ENCODE data around the gene UGCG. TPM values are rescaled to one million over a fixed set of nuclear protein-coding genes. Genes with fewer than 3 reads are reported as not detected.

Gene UGCG
- total RNA-seq, 4 donors from 2014 or later: 12.5 to 30.4 (median 21.2) TPM

DNA sequence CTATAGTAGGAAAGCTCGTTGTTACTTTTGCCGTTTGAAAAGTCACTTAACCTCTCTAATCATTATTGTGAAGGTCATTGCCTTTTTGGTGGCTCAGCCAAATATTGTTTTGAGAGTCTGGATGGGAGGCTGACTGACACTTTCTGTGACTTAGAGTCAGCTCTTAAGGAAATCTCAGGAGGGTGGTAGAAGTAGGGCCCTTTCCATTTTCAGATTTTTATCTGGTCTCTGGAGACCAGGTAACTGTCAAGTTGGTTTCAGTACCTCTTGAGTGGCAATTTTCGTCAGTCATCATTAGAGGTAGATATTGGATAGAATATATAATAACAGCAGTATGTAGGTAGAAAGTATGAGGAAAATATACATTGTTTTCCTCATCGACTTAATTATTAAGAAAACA lies 23.3 kb downstream of the UGCG start:
- intact Hi-C loops (cut with DNase I): no loop called here

DNA sequence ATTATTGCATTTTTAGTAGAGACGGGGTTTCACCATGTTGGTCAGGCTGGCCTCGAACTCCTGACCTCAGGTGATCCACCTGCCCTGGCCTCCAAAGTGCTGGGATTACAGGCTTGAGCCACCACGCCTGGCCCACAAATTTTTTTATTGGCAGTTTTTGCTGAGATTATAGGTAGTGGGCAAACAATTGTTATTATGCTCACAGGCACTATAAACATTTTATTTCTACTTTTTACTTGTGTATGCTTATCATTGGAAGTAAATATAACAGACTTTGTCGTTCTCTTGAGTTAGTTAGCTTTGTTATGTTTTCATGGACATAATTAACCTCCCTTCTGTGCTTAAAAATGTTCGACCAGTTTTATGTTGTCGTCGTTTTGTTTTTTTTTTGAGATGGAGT lies 23.9 kb downstream of the UGCG start:
- 89 to 91% methylated on average over 7 of the region's 7 CpGs for WGBS, 2 donors
- Histone ChIP-seq H3K9me3 (no peaks in the 10 kb centered on the region), H3K27ac (no peak overlapping the region), H3K27me3 (no peaks in the 10 kb centered on the region), H3K4me3 (replicated peaks in 1 of 3) (no peak overlapping the region), H3K4me1 (peaks cover 0 to 9% of the 10 kb centered on the region in 2 donors), H3K36me3 (no peaks in the 10 kb centered on the region)
- intact Hi-C loops (cut with DNase I): no loop called here
- TF ChIP-seq, protein P1, sequence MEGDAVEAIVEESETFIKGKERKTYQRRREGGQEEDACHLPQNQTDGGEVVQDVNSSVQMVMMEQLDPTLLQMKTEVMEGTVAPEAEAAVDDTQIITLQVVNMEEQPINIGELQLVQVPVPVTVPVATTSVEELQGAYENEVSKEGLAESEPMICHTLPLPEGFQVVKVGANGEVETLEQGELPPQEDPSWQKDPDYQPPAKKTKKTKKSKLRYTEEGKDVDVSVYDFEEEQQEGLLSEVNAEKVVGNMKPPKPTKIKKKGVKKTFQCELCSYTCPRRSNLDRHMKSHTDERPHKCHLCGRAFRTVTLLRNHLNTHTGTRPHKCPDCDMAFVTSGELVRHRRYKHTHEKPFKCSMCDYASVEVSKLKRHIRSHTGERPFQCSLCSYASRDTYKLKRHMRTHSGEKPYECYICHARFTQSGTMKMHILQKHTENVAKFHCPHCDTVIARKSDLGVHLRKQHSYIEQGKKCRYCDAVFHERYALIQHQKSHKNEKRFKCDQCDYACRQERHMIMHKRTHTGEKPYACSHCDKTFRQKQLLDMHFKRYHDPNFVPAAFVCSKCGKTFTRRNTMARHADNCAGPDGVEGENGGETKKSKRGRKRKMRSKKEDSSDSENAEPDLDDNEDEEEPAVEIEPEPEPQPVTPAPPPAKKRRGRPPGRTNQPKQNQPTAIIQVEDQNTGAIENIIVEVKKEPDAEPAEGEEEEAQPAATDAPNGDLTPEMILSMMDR (IDR thresholded peaks at IDR 0.05): no peak
- TF ChIP-seq POLR2A (IDR thresholded peaks at IDR 0.05): no peak
- DNase-seq: no peak

More for the DNA sequence above, 23.3 kb downstream of the UGCG start:
- no peaks in the 10 kb centered on the region for H3K36me3 ChIP-seq
- H3K9me3 ChIP-seq: no peaks in the 10 kb centered on the region
- no peak for DNase-seq
- 55 to 71% methylated on average over 4 of the region's 4 CpGs for WGBS, 2 donors
- no peak overlapping the region for H3K4me3 ChIP-seq (replicated peaks in 1 of 3)
- peaks cover 0 to 11% of the 10 kb centered on the region in 2 donors for H3K4me1 ChIP-seq
- no peak overlapping the region for H3K27ac ChIP-seq
- TF ChIP-seq, protein P1 (IDR thresholded peaks at IDR 0.05): no peak
- no peak for TF ChIP-seq POLR2A (IDR thresholded peaks at IDR 0.05)
- H3K27me3 ChIP-seq: no peaks in the 10 kb centered on the region

DNA sequence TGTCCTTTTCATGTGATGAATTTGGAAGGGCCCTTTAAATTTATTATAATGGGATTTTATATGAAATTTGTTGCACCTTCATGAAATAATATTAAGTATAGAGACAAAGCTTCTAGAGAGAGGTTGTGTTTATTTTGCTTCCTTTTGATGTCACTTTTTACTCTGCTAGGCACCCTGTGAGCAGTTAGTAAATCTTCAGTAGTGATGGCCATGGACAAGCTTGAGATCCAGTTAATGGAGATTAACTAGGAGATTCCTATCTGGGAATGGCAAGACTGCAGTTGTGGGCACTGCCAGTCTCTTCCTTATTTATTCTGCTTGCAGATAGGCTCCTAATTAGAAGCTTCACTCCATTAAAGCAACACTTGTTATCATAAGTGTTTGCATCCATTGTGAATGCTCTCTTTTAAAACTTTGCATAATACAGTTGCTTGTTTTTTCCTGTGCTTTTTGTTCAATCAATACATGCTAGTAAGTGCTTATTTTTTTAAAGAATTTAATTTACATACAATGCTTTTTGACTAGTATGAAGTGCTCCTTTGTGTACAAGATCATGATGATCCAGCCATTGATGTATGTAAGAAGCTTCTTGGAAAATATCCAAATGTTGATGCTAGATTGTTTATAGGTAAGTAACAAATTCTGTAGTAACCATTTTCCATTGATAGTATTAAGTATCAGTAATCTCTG lies 25.9 kb downstream of the UGCG start:
- Histone ChIP-seq H3K9me3 (no peaks in the 10 kb centered on the region), H3K36me3 (no peaks in the 10 kb centered on the region), H3K27ac (no peak overlapping the region), H3K4me1 (peaks cover 0 to 6% of the 10 kb centered on the region in 2 donors), H3K27me3 (no peaks in the 10 kb centered on the region), H3K4me3 (replicated peaks in 1 of 3) (no peak overlapping the region)
- no peak for DNase-seq
- intact Hi-C loops (cut with DNase I): no loop called here
- TF ChIP-seq POLR2A (IDR thresholded peaks at IDR 0.05): no peak
- TF ChIP-seq, protein P1 (IDR thresholded peaks at IDR 0.05): no peak

DNA sequence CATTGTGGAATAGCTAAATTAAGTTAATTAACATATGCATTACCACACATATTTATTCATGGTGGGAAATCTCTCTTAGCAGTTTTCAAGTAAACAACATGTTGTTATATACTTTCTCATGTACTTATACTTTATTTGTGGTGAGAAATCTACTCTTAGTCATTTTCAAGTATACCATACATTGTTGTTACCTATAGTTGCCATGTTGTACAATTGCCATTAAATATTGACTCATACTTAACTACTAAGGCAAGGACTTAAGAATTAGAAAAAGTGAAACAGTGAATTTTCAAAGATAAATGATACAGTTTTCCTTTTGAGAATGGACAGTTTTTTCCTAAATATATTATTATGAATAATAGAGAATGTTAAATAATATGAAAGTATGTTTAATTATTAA lies 27.7 kb downstream of the UGCG start:
- H3K4me1 ChIP-seq: no peaks in the 10 kb centered on the region
- intact Hi-C loops (cut with DNase I): no loop called here
- DNase-seq: no peak
- H3K27ac ChIP-seq: no peak overlapping the region
- TF ChIP-seq, protein P1 (IDR thresholded peaks at IDR 0.05): no peak
- no peak for TF ChIP-seq POLR2A (IDR thresholded peaks at IDR 0.05)
- no peaks in the 10 kb centered on the region for H3K27me3 ChIP-seq
- H3K36me3 ChIP-seq: peaks cover 0 to 4% of the 10 kb centered on the region in 2 donors
- H3K9me3 ChIP-seq: no peaks in the 10 kb centered on the region
- no peak overlapping the region for H3K4me3 ChIP-seq (replicated peaks in 1 of 3)

DNA sequence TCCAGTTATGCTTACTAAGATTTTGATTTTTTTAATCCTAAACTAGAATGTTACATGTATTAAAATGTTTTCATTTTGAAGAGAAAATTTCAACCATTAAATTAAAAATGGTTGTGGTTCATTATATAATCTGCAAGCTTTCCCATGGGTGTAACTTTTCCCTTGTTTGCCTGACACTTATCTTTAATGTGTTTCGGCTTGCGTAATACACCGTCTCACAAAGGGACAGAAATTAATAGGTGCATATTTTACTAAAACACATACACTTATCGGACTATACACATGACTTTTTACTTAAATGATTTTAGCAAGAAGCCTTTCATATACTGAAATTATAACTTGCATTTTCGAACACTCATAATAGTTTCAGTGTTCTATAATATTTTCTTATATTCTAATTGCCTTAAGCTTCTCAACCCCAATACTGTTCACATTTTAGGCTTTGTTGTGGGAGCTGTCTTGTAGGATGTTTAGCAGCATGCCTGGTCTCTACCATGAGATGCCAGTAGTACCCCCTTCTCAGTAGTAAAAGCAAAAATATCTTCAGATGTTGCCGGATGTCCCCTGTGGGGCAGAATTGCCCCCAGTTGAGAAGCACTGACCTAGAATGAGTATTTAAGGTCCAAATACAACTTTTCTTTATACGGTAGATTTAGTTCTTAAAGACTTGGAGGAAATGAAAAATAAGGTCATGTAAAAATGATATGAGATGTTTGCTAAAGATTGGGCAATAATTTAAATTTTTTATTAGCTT lies 28.6 kb downstream of the UGCG start:
- no peak overlapping the region for H3K27ac ChIP-seq
- H3K36me3 ChIP-seq: peaks cover 4% of the 10 kb centered on the region in 2 donors
- no peak overlapping the region for H3K4me3 ChIP-seq (replicated peaks in 1 of 3)
- intact Hi-C loops (cut with DNase I): no loop called here
- H3K4me1 ChIP-seq: no peaks in the 10 kb centered on the region
- 93 to 94% methylated on average over 7 of the region's 7 CpGs for WGBS, 2 donors
- DNase-seq: no peak
- no peaks in the 10 kb centered on the region for H3K9me3 ChIP-seq
- TF ChIP-seq, protein P1 (IDR thresholded peaks at IDR 0.05): no peak
- no peak for TF ChIP-seq POLR2A (IDR thresholded peaks at IDR 0.05)
- no peaks in the 10 kb centered on the region for H3K27me3 ChIP-seq

Data from thyroid gland (tissue), 4 donors.